HEK293 (cell line): Measurements from ENCODE around the gene APELA.

Source experiments
- CTCF ChIA-PET: fragments of 350-600 bp; formaldehyde crosslinking; extraction: SDS; loops from one replicate; lab custom pipeline; 2021; ENCODE audit warnings: antibody characterized with exemption; lab: Yijun Ruan, JAX
- POLR2A ChIA-PET: fragments of 300-600 bp; formaldehyde crosslinking; extraction: SDS; loops from one replicate; lab custom pipeline; 2020; ENCODE audit warnings: antibody characterized with exemption, inconsistent platforms; lab: Yijun Ruan, JAX
- H3K27ac ChIP-seq: fragments of 200-500 bp; sonication (Bioruptor generic); 2 replicates; pipeline ENCODE4 v1.5.1; 2014; ENCODE audit warnings: low read depth, low read length, control low read depth, inconsistent platforms; ENCODE audit errors: extremely low read depth
- H3K36me3 ChIP-seq, 2 experiments: fragments of 200-500 bp in 1 of 2; sonication (Bioruptor generic) in 1 of 2; 1 replicate in 1 of 2; 2 replicates in 1 of 2; pipeline ENCODE4 v1.5.1; 2014 to 2017; ENCODE audit warnings: inconsistent platforms in 2 of 2, low read length in 2 of 2; ENCODE audit not compliant: control insufficient read depth in 2 of 2, insufficient read depth in 1 of 2
- H3K4me1 ChIP-seq: fragments of 200-500 bp; sonication (Bioruptor generic); 2 replicates; pipeline ENCODE4 v1.5.1; 2014; ENCODE audit warnings: mild to moderate bottlenecking, low read length, inconsistent platforms; ENCODE audit not compliant: control insufficient read depth, insufficient read depth
- H3K4me3 ChIP-seq: 2 replicates; pipeline ENCODE4 v1.5.1; 2011; ENCODE audit warnings: low read depth, mild to moderate bottlenecking, control low read depth, low read length, moderate library complexity
- H3K9me3 ChIP-seq: fragments of 200-500 bp; sonication (Bioruptor generic); 2 replicates; pipeline ENCODE4 v1.5.1; 2014; ENCODE audit warnings: low read depth, low read length, inconsistent platforms; ENCODE audit not compliant: control insufficient read depth, insufficient read depth
- BCL11B ChIP-seq: fragments of 450-650 bp; formaldehyde crosslinking; IDR thresholded peaks from 2 replicates; pipeline ENCODE4 v1.5.1; 2016; ENCODE audit warnings: low read depth, missing biosample characterization, missing genetic modification characterization
- BCL6B ChIP-seq: fragments of 450-650 bp; formaldehyde crosslinking; IDR thresholded peaks from 2 replicates; pipeline ENCODE4 v1.5.1; 2017; ENCODE audit warnings: missing biosample characterization, missing genetic modification characterization
- FEZF1 ChIP-seq: fragments of 450-650 bp; formaldehyde crosslinking; IDR thresholded peaks from 2 replicates; pipeline ENCODE4 v1.5.1; 2016; ENCODE audit warnings: missing biosample characterization, missing genetic modification characterization
- IKZF3 ChIP-seq: fragments of 450-650 bp; IDR thresholded peaks from 2 replicates; pipeline ENCODE4 v1.5.0; 2018; ENCODE audit warnings: missing biosample characterization, mild to moderate bottlenecking, missing genetic modification characterization, moderate library complexity
- KLF9 ChIP-seq: fragments of 450-650 bp; formaldehyde crosslinking; IDR thresholded peaks from 2 replicates; pipeline ENCODE4 v1.5.1; 2016; ENCODE audit warnings: missing biosample characterization, missing genetic modification characterization, low read depth
- PRDM6 ChIP-seq: fragments of 450-650 bp; formaldehyde crosslinking; IDR thresholded peaks from 2 replicates; pipeline ENCODE4 v1.5.1; 2017; ENCODE audit warnings: missing biosample characterization, missing genetic modification characterization
- SCRT2 ChIP-seq: fragments of 450-650 bp; formaldehyde crosslinking; IDR thresholded peaks from 2 replicates; pipeline ENCODE4 v1.5.1; 2016; ENCODE audit warnings: missing biosample characterization, missing genetic modification characterization
- WT1 ChIP-seq: fragments of 450-650 bp; formaldehyde crosslinking; IDR thresholded peaks from 2 replicates; pipeline ENCODE4 v1.5.1; 2016; ENCODE audit warnings: missing biosample characterization, missing genetic modification characterization
- ZBTB20 ChIP-seq: fragments of 450-650 bp; formaldehyde crosslinking; IDR thresholded peaks from 2 replicates; pipeline ENCODE4 v1.5.1; 2016; ENCODE audit warnings: missing biosample characterization, missing genetic modification characterization
- ZFHX2 ChIP-seq: fragments of 450-650 bp; formaldehyde crosslinking; conservative IDR thresholded peaks from 2 replicates; pipeline ENCODE4 v1.5.1; 2016; ENCODE audit warnings: missing biosample characterization, missing genetic modification characterization
- ZNF121 ChIP-seq: fragments of 450-650 bp; formaldehyde crosslinking; IDR thresholded peaks from 2 replicates; pipeline ENCODE4 v1.5.1; 2016; ENCODE audit warnings: missing biosample characterization, missing genetic modification characterization
- ZNF155 ChIP-seq: fragments of 450-650 bp; formaldehyde crosslinking; IDR thresholded peaks from 2 replicates; pipeline ENCODE4 v1.5.1; 2016; ENCODE audit warnings: missing biosample characterization, missing genetic modification characterization
- ZNF174 ChIP-seq: fragments of 450-650 bp; formaldehyde crosslinking; IDR thresholded peaks from 2 replicates; pipeline ENCODE4 v1.5.0; 2017; ENCODE audit warnings: missing biosample characterization, mild to moderate bottlenecking, missing genetic modification characterization
- ZNF2 ChIP-seq: fragments of 450-650 bp; formaldehyde crosslinking; IDR thresholded peaks from 2 replicates; pipeline ENCODE4 v1.5.1; 2016; ENCODE audit warnings: missing biosample characterization, missing genetic modification characterization
- ZNF211 ChIP-seq: fragments of 450-650 bp; formaldehyde crosslinking; IDR thresholded peaks from 2 replicates; pipeline ENCODE4 v1.5.1; 2016; ENCODE audit warnings: low read depth, missing biosample characterization, missing genetic modification characterization
- ZNF23 ChIP-seq: fragments of 450-650 bp; formaldehyde crosslinking; IDR thresholded peaks from 2 replicates; pipeline ENCODE4 v1.5.1; 2016; ENCODE audit warnings: missing biosample characterization, missing genetic modification characterization, borderline replicate concordance
- ZNF248 ChIP-seq: fragments of 450-650 bp; formaldehyde crosslinking; IDR thresholded peaks from 2 replicates; pipeline ENCODE4 v1.5.1; 2017; ENCODE audit warnings: missing biosample characterization, missing genetic modification characterization
- ZNF488 ChIP-seq: fragments of 450-650 bp; formaldehyde crosslinking; IDR thresholded peaks from 2 replicates; pipeline ENCODE4 v1.5.1; 2016; ENCODE audit warnings: missing biosample characterization, missing genetic modification characterization
- ZNF549 ChIP-seq: fragments of 450-650 bp; IDR thresholded peaks from 2 replicates; pipeline ENCODE4 v1.5.1; 2018; ENCODE audit warnings: missing biosample characterization, missing genetic modification characterization, mild to moderate bottlenecking, inconsistent platforms, moderate library complexity
- ZNF596 ChIP-seq: fragments of 450-650 bp; IDR thresholded peaks from 2 replicates; pipeline ENCODE4 v1.5.0; 2018; ENCODE audit warnings: missing biosample characterization, mild to moderate bottlenecking, missing genetic modification characterization, moderate library complexity
- ZNF621 ChIP-seq: fragments of 450-650 bp; formaldehyde crosslinking; IDR thresholded peaks from 2 replicates; pipeline ENCODE4 v1.5.1; 2017; ENCODE audit warnings: missing biosample characterization, missing genetic modification characterization
- ZNF626 ChIP-seq: fragments of 450-650 bp; sonication (Bioruptor Pico); formaldehyde crosslinking; IDR thresholded peaks from 2 replicates; pipeline ENCODE4 v1.5.1; 2018; ENCODE audit warnings: missing biosample characterization, missing genetic modification characterization, inconsistent platforms
- ZNF654 ChIP-seq: fragments of 450-650 bp; formaldehyde crosslinking; IDR thresholded peaks from 2 replicates; pipeline ENCODE4 v1.5.1; 2016; ENCODE audit warnings: low read depth, missing biosample characterization, missing genetic modification characterization
- ZNF701 ChIP-seq: fragments of 450-650 bp; formaldehyde crosslinking; IDR thresholded peaks from 2 replicates; pipeline ENCODE4 v1.5.1; 2016; ENCODE audit warnings: missing biosample characterization, missing genetic modification characterization
- ZNF704 ChIP-seq: fragments of 450-650 bp; formaldehyde crosslinking; IDR thresholded peaks from 2 replicates; pipeline ENCODE4 v1.5.1; 2016; ENCODE audit warnings: missing biosample characterization, missing genetic modification characterization
- ZNF777 ChIP-seq: fragments of 450-650 bp; formaldehyde crosslinking; IDR thresholded peaks from 2 replicates; pipeline ENCODE4 v1.5.1; 2017; ENCODE audit warnings: missing biosample characterization, missing genetic modification characterization, borderline replicate concordance
- ZNF792 ChIP-seq: fragments of 450-650 bp; formaldehyde crosslinking; IDR thresholded peaks from 2 replicates; pipeline ENCODE4 v1.5.1; 2016; ENCODE audit warnings: missing biosample characterization, missing genetic modification characterization
- ZNF843 ChIP-seq: fragments of 450-650 bp; formaldehyde crosslinking; IDR thresholded peaks from 2 replicates; pipeline ENCODE4 v1.5.1; 2016; ENCODE audit warnings: missing biosample characterization, missing genetic modification characterization

Gene APELA

GRCh38 chr4:164902608-164903007 lies 25.6 kb downstream of the APELA start:
- TF ChIP-seq ZNF792 (tag by site-specific recombination) (no peak), ZNF211 (no peak), ZNF596 (tag by site-specific recombination) (no peak), ZFHX2 (no peak), SCRT2 (tag by site-specific recombination) (no peak), ZNF248 (tag by site-specific recombination) (no peak), ZNF174 (no peak), ZNF654 (tag by site-specific recombination) (no peak), ZBTB20 (tag by site-specific recombination) (no peak)
- Histone ChIP-seq H3K36me3 (no peaks in the 10 kb centered on the region), H3K4me3 (no peak overlapping the region), H3K9me3 (no peaks in the 10 kb centered on the region), H3K4me1 (no peaks in the 10 kb centered on the region), H3K27ac (no peak overlapping the region)
- ChIA-PET POLR2A (no interaction called here), CTCF (no interaction called here)

- Histone ChIP-seq H3K9me3 (no peaks in the 10 kb centered on the region), H3K4me3 (no peak overlapping the region), H3K27ac (no peak overlapping the region), H3K4me1 (no peaks in the 10 kb centered on the region), H3K36me3 (no peaks in the 10 kb centered on the region)
- POLR2A ChIA-PET = no interaction called here
- CTCF ChIA-PET = interaction anchor here (0.6 kb wide), 1 partner anchor 136 kb away, joined by 3 read pairs; no protein-coding TSS in a partner anchor
- TF ChIP-seq ZNF121 (tag by site-specific recombination) (no peak), WT1 (no peak), IKZF3 (tag by site-specific recombination) (no peak), BCL11B (tag by site-specific recombination) (no peak), ZNF23 (no peak), BCL6B (tag by site-specific recombination) (no peak), ZNF549 (tag by site-specific recombination) (no peak), KLF9 (tag by site-specific recombination) (no peak), ZNF488 (tag by site-specific recombination) (no peak), ZNF704 (tag by site-specific recombination) (no peak), ZNF2 (tag by site-specific recombination) (no peak), ZNF155 (tag by site-specific recombination) (no peak), ZNF843 (tag by site-specific recombination) (no peak), ZNF626 (tag by site-specific recombination) (no peak), FEZF1 (tag by site-specific recombination) (no peak), PRDM6 (tag by site-specific recombination) (no peak), ZNF777 (no peak), ZNF701 (tag by site-specific recombination) (no peak), ZNF621 (tag by site-specific recombination) (no peak)
- TF ChIP-seq, all 188 proteins: peak for 0
Observed at GRCh38 chr4:164904336-164904735, 27.4 kb downstream of the APELA start.
